ENCODE data around the gene RABL6. TPM values are rescaled to one million over a fixed set of nuclear protein-coding genes. Genes with fewer than 3 reads are reported as not detected.
"Not testable (repeated sequence)": the region's sequence is repeated elsewhere in the genome, so short reads cannot be mapped to it uniquely, and the experiment has no call there.

RABL6 gene
- total and polyA plus RNA-seq, 3 donors from 2014 or later: 69.1 to 103 (median 95.1) TPM

DNA sequence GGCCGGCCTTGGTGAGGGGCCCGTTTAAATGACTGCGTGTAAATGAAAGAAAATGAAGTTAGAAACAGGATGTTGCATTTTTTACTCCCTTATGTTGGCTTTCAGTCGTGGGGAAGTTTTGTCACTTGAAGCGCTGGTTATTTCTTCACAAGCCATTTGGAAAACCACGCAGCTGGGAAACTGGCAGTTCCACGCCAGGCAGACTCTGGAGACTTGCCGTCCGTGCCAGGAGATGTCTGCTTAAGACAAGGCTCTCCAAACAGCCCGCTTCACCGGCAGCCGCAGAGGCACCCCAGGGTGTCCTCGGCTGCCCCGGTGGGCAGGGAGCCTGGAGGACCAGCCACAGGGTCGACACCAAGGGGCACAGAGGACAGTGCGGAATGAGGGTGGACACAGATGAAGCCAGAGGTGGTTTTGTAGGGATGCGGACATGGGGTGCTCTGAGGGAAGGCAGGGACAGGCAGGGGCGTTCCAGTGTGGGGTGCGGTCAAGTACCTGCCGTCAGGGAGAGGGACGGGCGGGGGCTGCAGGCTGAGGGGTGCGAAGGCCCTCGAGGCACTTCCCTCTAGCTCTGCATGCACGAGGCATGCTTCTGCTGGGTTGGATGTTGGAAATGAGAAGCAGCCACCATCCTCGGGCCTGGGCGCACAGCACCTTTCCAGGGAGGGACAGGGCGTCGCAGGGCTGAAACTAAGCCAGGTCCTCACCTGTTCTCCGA is 23.4 kb downstream of the RABL6 start:
- Histone ChIP-seq H3K4me3 (no peak overlapping the region), H3K4me1 (no peaks in the 10 kb centered on the region), H3K27ac (no peak overlapping the region), H3K27me3 (no peaks in the 10 kb centered on the region), H3K36me3 (ENCODE audit: low read depth, missing control alignments) (no peaks in the 10 kb centered on the region), H3K9me3 (no peaks in the 10 kb centered on the region)
- WGBS, 2 donors: 90 to 93% methylated on average over 22 to 30 of the region's 30 CpGs
- no peak for TF ChIP-seq POLR2A (IDR thresholded peaks at IDR 0.05)
- TF ChIP-seq, protein P1, sequence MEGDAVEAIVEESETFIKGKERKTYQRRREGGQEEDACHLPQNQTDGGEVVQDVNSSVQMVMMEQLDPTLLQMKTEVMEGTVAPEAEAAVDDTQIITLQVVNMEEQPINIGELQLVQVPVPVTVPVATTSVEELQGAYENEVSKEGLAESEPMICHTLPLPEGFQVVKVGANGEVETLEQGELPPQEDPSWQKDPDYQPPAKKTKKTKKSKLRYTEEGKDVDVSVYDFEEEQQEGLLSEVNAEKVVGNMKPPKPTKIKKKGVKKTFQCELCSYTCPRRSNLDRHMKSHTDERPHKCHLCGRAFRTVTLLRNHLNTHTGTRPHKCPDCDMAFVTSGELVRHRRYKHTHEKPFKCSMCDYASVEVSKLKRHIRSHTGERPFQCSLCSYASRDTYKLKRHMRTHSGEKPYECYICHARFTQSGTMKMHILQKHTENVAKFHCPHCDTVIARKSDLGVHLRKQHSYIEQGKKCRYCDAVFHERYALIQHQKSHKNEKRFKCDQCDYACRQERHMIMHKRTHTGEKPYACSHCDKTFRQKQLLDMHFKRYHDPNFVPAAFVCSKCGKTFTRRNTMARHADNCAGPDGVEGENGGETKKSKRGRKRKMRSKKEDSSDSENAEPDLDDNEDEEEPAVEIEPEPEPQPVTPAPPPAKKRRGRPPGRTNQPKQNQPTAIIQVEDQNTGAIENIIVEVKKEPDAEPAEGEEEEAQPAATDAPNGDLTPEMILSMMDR (IDR thresholded peaks at IDR 0.05): no peak
- intact Hi-C loops (cut with DNase I; ENCODE audit: low total_unique reads): loop anchor here (10.0 kb wide), 1 partner anchor 204 kb away; the partner anchor contains the start of gene FUT7
- no peak for DNase-seq

DNA sequence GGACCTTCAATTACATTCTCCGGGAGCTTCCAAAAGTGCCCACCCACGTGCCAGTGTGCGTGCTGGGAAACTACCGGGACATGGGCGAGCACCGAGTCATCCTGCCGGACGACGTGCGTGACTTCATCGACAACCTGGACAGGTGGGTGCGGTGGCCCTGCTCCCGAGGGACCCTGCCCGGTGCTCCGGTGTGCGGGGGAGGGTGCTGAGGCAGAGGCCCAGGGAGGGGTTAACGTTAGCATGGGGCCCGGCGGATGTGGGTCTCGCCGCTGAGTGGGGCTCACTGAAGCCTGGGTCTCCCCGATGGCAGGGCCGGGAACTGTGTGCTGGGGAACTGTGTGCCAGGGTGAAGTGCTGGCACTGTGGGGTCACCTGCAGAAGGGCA is 24.0 kb downstream of the RABL6 start:
- no peak for DNase-seq
- WGBS, 2 donors: 87 to 88% methylated on average over 7 to 23 of the region's 23 CpGs
- Histone ChIP-seq H3K36me3 (ENCODE audit: low read depth, missing control alignments) (no peaks in the 10 kb centered on the region), H3K27ac (no peak overlapping the region), H3K4me1 (no peaks in the 10 kb centered on the region), H3K27me3 (no peaks in the 10 kb centered on the region), H3K9me3 (no peaks in the 10 kb centered on the region), H3K4me3 (no peak overlapping the region)
- intact Hi-C loops (cut with DNase I; ENCODE audit: low total_unique reads): loop anchor here (10.0 kb wide), 1 partner anchor 203 kb away; the partner anchor contains the start of gene FUT7
- no peak for TF ChIP-seq POLR2A (IDR thresholded peaks at IDR 0.05)
- TF ChIP-seq, protein P1 (IDR thresholded peaks at IDR 0.05): no peak

DNA sequence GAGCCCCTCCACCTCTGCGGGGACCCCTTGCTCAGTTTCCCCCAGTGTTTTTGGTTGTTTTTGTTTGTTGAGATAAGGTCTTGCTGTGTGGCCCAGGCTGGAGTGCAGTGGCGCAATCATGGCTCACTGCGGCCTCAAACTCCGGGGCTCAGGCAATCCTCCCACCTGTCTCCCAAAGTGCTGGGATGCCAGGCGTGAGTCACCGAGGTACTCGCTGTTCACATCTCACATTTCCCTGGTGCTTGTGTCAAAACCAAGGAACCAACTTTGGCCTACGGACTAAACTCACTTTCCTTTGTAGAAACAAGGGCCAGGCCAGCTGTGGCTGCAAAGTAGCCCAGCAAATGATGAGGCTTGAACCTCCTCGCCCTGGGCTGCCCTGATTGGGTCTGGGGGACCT is 24.8 kb downstream of the RABL6 start:
- Histone ChIP-seq H3K4me1 (no peaks in the 10 kb centered on the region), H3K27me3 (no peaks in the 10 kb centered on the region), H3K9me3 (no peaks in the 10 kb centered on the region), H3K36me3 (ENCODE audit: low read depth, missing control alignments) (no peaks in the 10 kb centered on the region), H3K4me3 (no peak overlapping the region), H3K27ac (no peak overlapping the region)
- DNase-seq: no peak
- TF ChIP-seq POLR2A (IDR thresholded peaks at IDR 0.05): no peak
- TF ChIP-seq, protein P1 (IDR thresholded peaks at IDR 0.05): no peak
- 86 to 88% methylated on average over 1 to 9 of the region's 9 CpGs for WGBS, 2 donors
- intact Hi-C loops (cut with DNase I; ENCODE audit: low total_unique reads): loop anchor here (10.0 kb wide), 1 partner anchor 202 kb away; the partner anchor contains the start of gene FUT7

DNA sequence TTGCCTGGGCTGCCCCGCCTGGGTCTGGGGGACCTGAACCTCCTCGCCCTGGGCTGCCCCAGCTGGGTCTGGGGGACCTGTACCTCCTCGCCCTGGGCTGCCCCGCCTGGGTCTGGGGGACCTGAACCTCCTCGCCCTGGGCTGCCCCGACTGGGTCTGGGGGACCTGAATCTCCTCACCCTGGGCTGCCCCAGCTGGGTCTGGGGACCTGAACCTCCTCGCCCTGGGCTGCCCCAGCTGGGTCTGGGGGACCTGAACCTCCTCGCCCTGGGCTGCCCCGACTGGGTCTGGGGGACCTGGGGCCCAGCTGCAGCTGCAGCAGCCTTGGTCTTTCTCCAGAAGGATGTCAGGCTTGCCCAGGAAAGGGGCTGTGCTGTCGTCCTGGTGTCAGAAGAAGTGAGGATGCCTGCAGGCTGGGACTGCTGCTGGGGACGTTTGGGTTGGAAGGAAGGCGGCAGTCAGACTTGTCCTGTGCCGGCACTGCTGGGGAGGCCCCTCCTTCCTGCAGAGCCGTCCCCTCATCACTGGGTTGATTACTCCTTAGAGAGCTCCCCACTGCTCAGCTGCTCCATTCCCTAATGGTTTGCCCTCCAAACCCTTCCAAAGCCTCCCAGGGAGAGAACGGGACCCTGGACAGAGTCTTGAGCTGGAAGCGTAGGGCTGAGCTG is 25.8 kb downstream of the RABL6 start:
- intact Hi-C loops (cut with DNase I; ENCODE audit: low total_unique reads): loop anchor here (10.0 kb wide), 1 partner anchor 201 kb away; the partner anchor contains the start of gene FUT7
- H3K27me3 ChIP-seq; H3K4me3 ChIP-seq; DNase-seq; H3K9me3 ChIP-seq; H3K27ac ChIP-seq; H3K4me1 ChIP-seq; H3K36me3 ChIP-seq (ENCODE audit: low read depth, missing control alignments): not testable (repeated sequence)
- WGBS, 2 donors: 88 to 95% methylated on average over 4 to 16 of the region's 16 CpGs

DNA sequence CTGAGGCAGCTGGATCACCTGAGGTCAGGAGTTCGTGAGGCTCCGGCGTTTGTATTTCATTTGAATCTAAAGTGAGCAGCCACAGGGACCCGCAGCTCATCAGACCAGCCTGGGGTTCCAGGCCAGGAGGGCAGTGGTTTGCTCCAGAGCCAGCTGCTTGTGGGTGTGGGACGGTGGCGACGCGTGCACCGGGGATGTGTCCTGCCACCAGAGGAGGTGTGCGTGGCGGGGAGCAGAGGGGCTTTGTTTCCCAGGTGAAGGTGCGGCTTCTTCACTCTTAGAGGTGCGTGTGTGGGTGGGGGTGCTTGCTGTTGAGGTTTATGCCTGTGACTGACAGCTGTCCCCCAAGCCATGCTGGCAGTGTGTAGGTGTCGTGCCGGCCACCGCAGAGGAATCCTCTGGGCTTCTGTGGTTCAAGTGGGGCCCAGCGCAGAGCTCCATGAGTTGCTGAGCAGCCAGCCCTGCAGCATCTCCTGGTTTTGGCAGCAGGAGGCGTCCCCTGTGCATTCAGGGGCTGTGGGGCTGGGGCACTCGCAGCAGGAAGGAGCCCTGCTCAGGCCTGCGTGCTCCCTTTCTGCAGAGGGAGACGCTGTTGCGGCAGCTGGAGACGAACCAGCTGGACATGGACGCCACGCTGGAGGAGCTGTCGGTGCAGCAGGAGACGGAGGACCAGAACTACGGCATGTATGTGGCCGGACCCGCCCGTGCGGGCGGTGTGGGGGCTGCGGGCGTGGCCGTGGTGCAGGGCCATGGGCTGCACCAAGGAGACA is 27.6 kb downstream of the RABL6 start:
- TF ChIP-seq POLR2A (IDR thresholded peaks at IDR 0.05): no peak
- TF ChIP-seq, protein P1 (IDR thresholded peaks at IDR 0.05): no peak
- intact Hi-C loops (cut with DNase I; ENCODE audit: low total_unique reads): loop anchor here (10.0 kb wide), 1 partner anchor 199 kb away; the partner anchor contains the start of gene FUT7
- Histone ChIP-seq H3K4me3 (no peak overlapping the region), H3K27ac (no peak overlapping the region), H3K9me3 (no peaks in the 10 kb centered on the region), H3K36me3 (ENCODE audit: low read depth, missing control alignments) (no peaks in the 10 kb centered on the region), H3K4me1 (peaks cover 5% of the 10 kb centered on the region), H3K27me3 (no peaks in the 10 kb centered on the region)
- no peak for DNase-seq
- 95 to 96% methylated on average over 26 to 33 of the region's 36 CpGs for WGBS, 2 donors
